Dermis blood vessel endothelial cell (primary cell): Measurements from ENCODE around the gene DOCK7. TPM values are rescaled to one million over a fixed set of nuclear protein-coding genes. Genes with fewer than 3 reads are reported as not detected.
"Not testable (repeated sequence)": the region's sequence is repeated elsewhere in the genome, so short reads cannot be mapped to it uniquely, and the experiment has no call there.

Source experiments
- DNase-seq: peaks from one replicate; pipeline ENCODE4 v3.0.0; 2010
- total RNA-seq: library from RNA; depleted of rRNA; stranded (reverse); fragments of >200 nt; gene quantifications from 2 replicates; pipeline ENCODE4 v1.2.3, GENCODE V29; 2014

Gene DOCK7
- total RNA-seq, 1 donor from 2014 or later: 17.4 TPM

DNA sequence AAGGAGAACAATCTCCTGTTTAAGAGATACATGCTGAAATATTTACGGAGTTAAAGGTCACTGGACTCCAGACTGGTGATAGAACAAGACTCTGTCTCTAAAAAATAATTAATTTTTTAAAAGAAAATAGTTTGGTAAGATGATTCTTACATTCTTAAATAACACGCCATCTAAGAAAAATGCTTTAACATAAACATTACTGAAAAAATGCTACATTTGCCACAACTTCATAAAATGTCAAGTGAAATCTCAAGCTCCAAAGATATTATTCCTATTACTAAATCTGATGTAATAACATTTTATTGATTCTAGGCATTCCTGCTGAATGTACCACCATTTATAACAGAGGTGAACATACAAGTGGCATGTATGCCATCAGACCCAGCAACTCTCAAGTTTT, 86.7 kb downstream of the DOCK7 start:
- no peak for DNase-seq

DNA sequence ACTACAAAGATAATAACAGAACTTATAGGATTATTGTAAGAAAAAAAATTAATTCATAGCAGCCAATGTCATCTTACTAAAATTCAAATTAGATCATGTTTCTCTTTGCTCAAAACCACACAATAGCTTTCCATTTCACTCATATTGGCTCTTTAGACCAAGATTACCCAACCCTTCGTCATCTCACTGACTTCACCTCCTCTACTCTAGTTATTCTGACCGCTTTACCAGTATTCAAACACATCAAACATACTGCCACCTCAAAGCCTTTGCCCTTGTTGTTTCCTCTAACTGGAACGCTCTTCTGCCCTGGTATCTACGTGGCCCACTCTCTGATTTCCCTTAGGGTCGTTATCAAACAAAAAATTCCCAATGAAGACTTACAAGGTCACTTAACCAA, 89.1 kb downstream of the DOCK7 start:
- DNase-seq: no peak

DNA sequence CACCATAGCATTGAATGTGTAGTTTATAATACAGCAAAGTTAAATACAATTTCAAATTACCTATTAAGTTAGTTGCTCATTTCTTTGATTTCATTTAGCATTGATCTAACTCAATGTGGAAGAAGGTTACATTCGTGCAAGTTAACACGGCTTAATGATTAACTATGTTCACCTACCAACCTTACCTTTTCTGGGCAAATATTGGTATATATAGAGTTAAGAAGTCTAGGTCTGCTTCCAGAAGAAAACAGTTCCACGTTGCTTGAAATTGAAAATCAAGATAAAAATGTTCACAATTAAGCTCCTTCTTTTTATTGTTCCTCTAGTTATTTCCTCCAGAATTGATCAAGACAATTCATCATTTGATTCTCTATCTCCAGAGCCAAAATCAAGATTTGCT, 90.9 kb downstream of the DOCK7 start, which contains the start of gene ANGPTL3:
Gene ANGPTL3 (plus strand): TSS at position 240 of the 400 bp plus-strand sequence. CDS start 47 bp downstream, at position 287.
- DNase-seq: no peak

DNA sequence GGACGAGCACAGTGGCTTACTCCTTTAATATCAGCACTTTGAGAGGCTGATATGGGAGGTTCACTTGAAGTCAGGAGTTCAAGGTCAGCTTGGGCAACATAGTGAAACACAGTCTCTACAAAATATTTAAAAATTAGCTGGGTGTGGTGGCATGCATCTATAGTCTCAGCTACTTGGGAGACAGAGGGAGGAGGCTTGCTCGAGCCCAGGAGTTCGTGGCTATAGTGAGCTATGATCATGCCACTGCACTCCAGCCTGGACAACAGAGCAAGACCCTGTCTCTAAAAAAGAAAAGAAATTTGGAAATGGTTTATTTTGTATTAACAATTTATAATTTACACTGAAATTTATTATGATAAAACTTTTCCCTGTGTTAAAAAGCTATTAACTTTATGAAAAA, 92.5 kb downstream of the DOCK7 start:
- DNase-seq: no peak

DNA sequence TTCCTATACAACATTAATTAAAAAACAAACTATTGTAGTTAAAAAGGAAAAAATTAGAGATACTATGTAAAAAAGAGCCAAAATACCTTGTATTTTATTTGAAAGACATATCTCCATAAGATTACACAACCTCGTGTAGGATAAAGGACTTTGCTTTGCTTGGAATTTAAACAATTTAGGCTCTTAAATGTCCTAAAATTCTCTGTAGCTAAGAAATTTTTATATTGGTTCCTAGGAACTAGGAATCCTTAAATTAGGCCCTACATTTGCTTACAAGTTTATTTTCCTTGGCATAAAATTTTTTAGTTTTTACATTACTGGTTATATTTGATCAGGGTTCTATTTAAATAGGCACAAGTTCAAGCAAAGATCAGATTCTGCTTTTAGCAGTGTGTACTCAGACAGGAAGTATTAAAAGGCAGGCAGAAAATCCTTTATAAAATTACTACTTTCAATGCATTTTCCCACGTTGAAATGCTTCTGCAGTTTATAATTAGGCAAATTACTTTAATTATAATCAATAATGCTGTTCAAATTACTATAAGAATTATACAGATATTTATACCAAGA, 94.3 kb downstream of the DOCK7 start:
- DNase-seq: no peak

DNA sequence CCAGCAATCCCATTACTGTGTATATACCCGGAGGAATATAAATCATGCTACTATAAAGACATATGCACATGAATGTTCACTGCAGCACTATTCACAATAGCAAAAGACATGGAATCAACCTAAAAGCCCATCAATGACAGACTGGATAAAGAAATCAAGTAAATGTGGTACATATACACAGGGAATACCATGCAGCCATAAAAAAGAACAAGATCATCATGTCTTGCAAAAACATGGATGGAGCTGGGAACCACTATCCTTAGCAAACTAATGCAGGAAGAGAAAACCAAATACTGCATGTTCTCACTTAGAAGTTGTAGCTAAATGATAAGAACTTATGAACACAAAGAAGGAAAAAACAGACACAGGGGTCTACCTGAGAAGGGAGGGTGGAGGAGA, 97.2 kb downstream of the DOCK7 start:
- no peak for DNase-seq

DNA sequence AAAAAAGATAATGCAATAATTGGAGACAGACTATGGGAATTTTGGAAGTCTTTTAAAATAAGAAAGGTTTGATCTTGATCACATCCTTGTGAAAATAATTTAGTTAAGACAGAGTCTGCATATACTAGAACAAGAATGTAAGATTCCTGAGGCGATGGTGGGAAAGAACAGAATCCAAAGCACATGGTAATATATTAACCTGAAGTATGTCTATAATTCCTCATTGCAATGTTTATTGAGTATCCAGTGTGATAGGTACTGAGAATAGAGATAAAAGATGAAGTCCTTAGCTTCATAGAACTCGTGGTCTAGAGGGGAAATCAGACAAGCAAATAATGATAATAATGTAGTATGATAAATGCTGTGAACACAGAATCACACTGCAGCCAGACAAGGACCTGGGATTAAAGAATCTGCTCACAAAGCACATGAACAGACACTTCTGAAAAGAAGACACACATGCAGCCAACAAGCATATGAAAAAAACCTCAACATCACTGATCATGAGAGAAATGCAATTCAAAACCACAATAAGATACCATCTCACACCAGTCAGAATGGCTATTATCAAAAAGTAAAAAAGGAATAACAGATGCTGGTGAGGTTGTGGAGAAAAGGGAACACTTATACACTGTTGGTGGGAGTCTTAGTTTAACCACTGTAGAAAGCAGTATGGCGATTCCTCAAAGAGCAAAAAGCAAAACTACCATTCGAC, 97.8 kb downstream of the DOCK7 start:
- no peak for DNase-seq

DNA sequence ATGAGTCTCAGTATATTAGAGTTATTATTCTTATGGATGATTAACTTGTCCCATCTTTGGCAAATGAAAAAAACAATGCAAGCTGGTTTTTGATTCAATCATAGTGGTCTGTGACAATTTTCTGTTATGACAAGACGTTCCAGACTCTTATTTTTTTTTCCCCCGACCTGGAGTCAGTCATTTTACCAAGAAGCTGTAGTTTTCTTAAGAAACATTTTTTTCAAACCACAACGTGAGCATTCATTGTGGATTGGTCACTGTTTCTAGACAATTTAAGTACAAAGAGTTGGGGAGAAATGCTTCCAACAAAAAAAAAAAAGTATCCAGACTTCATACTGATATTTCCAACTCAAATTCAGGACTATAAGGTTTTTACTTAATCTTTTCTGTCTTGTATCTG, 98.9 kb downstream of the DOCK7 start:
- DNase-seq: no peak

DNA sequence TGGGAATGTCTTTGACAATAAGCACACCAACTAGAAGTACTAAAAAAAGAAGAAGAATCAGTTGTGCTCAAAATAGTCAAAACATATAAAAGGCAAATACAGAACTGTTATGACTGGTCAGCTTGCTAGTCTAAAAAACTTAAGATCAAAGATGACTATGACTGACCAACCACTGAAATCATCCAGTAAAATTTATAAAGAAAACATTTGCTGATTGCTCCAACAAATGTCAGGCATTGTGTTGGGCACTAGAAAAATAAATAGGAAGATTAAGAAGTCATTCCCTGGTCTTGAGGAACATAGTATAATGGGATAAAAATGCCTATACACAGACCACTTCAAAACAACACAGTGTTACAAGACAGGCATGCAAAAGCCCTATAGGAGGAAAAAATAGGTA, 100.2 kb downstream of the DOCK7 start:
- no peak for DNase-seq

DNA sequence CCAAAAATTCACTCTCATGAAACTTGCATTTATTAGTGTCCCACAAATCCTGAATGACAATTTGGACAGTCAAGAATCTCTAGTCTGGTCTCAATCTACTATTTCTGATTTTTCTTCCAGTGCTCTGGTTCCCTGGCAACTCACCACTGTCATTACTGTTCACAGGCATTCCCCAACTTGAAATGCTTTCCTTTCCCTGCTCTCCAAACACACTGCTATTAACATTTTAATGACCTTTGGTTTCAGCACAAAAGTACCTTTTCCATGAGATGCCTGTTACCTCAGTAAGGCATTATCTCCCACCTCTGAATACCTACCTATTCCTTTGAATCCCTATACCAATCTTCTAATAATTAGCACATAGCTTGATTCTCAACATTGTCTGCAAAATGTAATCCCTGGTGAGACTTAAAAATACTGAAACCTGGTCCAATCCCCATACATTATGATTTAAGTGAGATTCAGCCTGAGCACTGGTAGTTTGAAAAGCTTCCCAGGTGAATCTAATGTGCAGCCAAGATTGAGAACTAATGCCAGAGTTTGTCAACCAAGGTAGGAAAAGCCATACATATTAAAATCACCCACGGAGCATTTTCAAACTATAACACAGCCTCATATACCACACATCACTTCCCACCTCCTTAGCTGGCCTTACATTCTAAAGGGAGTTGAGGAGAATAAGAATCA, 102.6 kb downstream of the DOCK7 start:
- DNase-seq: no peak

DNA sequence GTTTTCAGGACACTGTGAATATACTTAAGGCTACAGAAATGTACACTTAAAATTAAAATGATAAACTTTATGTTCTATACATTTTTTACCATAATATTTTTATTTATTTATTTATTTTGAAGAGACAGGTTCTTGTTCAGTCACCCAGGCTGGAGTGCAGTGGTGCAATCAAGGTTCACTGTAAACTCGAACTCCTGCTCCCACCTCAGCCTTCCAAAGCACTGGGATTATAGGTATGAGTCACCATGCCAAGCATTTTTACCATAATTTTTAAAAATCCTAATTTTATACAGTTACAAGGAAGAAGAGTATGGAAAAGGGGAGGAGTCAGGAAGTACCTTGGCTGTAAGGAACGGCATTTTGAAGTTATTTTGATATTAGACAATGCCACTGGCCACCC, 114.5 kb downstream of the DOCK7 start:
- DNase-seq: no peak

DNA sequence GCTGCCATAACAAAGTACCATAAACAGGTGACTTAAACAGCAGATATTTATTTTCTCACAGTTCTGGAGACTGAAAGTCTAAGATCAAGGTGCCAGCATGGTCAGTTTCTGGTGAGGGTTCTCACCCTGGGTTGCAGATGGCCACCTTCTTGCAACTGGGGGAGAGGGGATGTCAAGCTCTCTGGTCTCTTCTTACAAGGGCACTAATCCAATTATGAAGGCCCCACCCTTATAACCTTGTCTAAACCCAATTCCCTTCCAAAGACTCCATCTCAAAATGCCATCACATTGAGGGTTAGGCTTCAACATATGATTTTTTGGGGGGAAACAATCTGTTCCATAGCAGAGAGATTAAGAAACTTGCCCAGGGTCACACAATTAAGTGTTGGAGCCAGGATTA, 115.7 kb downstream of the DOCK7 start:
- no peak for DNase-seq

DNA sequence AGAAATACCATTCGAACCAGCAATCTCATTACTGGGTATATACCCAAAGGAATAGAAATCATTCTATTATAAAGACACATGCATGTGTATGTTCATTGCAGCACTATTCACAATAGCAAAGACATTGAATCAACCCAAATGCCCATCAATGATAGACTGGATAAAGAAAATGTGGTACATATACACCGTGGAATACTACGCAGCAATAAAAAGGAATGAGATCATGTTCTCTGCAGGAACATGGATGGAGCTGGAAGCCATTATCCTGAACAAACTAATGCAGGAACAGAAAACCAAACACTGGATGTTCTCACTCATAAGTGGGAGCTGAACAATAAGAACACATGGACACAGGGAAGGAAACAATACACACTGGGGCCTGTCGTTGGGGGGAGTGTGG, 116.7 kb downstream of the DOCK7 start:
- DNase-seq: not testable (repeated sequence)

DNA sequence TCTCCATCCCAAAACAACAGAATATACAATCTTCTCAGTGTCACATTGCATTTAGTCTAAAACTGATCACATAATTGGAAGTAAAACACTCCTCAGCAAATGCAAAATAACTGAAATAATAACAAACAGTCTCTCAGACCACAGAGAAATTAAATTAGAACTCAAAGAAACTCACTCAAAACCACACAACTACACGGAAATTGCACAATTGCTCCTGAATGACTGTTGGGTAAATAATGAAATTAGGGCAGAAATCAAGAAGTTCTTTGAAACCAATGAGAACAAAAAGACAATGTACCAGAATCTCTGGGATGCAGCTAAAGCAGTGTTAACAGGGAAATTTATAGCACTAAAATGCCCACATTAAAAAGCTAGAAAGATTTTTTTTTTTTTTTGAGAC, 120.3 kb downstream of the DOCK7 start:
- not testable (repeated sequence) for DNase-seq

DNA sequence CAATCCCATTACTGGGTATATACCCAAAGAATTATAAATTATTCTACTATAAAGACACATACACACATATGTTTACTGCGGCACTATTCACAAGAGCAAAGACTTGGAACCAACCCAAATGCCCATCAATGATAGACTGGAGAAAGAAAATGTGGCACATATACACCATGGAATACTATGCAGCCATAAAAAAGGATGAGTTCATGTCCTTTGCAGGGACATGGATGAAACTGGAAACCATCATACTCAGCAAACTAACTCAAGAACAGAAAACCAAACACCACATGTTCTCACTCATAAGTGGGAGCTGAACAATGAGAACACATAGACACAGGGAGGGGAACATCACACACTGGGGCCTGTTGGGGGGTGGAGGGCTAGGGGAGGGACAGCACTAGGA, 121.0 kb downstream of the DOCK7 start:
- not testable (repeated sequence) for DNase-seq

DNA sequence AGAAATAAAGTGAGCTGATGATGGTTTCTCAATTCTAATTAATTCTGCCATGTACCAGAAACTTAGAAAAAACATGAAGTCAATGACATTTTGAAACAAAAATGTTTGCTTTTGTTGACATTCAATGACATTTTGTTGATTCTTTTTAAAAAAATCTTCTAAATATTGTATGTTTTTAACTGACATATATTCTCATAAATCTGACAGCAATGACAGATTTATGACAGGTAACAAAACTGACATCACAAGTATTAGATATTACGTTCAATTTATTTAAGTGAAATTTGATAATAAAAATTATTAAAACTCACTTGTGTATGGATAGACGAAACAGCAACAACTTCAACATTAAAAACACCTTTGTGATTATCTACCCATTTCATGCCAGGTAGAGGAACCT, 126.9 kb downstream of the DOCK7 start:
- no peak for DNase-seq

DNA sequence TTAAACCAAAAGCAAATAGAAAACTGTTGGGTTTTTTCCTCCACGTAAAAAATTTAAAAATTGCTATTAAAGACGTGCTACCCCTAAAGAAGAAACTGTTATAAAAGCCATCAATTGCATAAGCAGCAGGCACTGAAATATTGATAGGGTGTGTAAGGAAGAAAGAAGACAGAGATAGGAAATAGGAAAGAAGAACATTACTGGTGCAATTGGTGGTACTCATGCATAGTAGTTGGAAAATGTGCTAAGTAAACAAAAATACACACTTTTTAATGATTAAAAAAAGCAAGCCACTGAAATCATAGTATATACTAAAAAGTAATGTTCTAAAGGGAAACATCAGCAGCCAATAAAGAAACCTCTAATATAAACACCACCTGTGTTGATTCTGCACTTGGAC, 143.6 kb downstream of the DOCK7 start:
- DNase-seq: no peak

DNA sequence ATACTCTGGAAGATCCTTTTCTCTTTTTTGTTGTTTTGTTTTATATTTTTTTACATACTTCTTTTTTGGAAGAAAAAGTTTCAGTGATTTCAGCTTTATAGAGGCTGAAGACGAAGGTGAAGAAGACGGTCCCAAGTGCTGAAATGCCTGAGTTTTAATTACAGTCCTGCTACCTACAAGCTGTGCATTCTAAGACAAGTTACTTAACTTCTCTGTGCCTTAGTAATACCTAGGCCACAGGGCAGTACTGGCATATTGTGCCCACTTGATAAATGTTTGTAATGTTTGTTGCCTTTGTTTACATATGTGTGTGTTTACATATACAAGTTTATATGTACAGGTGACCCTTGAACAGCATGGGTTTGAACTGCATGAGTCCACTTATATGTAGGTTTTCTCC, 147.1 kb downstream of the DOCK7 start:
- DNase-seq: no peak

DNA sequence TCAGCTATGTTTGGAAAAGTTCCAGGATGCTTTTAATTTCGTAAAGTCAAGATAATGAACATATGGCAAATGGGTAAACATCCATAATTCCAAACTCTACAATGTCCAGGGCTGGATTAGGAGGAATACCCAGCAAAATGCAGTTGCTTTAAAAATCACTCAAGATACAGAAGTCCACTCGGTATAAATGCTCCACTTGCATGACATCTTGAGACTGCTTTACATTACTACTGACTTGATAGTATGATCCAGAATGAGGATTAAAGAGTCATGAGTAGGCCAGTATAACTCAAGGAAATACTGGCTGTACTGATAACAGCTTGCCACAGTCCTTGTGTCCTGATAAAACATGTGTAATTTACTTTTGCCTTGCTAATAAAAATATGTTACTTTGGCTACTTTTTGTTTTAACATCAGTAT, 149.1 kb downstream of the DOCK7 start:
- DNase-seq: no peak

DNA sequence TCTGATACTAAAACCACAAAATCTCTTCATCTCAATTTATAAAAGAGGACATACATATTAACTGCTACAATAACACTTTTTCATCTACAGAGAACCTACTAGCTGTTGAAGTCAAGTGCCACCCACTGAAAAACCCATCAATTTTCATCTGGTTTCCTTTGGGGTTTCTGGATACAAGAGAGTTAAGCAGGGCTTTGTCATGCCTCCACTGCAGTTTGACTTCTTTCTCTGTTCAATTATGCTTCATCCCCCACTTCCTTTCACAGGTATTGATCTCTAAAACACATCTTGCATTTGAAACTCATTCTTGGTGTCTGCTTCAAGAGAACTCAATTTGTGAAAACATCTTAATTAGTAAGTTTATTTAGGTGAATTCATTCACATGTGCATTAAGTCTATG, 151.3 kb downstream of the DOCK7 start:
- DNase-seq: no peak

DNA sequence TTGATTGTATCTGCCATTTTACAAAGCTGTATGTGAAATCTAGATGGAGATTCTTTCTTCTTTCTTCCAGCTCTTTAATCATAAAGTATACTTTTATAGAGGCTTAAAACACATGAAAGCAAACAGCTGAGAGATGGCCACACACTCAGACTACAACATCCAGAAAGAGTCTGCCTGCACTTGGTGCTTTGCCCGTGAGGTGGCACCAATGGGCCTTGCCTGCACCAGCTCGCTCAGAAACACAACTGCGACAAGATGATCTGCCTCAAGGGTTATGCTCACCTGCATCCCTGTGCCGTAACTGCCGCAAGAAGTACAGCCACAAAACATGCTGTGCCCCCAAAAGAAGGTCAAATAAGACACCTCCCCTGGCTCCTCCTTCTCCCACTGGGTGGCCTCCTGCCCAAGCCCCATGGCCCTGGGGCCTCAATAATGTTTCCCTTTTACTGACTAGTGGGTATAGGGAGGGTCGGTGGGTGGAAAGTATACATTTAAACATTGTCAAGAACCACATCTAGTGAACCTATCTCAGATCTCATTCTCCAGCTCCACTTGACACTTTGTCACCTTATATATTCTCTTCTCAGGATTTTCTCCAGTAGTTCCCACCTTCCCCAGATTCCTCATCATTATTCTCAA, 157.6 kb downstream of the DOCK7 start:
- peak; percentile 66 for DNase-seq

DNA sequence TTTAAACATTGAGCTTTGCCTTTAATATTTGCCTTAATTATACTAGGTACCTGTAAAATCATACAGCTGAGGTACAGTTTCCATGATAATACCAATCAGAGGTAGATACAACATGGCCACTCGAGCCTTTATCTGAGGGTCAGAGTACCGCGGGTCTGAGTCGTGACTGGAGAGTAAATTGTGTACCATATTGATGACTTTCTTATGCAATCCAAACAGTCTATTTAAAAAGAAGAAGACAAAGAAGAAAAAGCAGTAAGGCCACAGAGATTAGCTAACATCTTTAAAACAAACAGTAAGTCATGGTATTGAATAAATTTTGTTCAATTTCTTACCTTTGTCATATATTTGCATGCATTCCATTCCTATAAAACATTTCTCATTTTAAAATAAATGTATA, 159.0 kb downstream of the DOCK7 start:
- DNase-seq: no peak

DNA sequence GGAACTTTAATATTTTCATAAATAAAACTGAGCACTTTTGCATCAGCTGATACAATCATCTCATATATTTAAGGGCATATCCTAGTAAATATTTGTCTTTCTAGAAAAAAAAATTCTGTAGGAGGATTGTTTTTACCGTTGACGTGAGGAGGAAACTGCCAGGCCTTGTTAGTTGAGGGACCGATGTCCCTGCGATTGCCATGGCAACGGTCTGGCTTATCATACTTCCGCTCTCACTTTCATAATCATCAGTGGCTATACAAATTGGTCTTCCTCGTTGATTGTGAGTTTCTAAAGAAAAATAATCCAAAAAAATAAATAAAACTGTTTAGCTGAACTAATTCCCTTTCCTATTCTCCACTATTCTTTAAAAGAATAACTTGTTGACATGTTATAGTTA, 160.2 kb downstream of the DOCK7 start:
- peak; percentile 71 for DNase-seq

DNA sequence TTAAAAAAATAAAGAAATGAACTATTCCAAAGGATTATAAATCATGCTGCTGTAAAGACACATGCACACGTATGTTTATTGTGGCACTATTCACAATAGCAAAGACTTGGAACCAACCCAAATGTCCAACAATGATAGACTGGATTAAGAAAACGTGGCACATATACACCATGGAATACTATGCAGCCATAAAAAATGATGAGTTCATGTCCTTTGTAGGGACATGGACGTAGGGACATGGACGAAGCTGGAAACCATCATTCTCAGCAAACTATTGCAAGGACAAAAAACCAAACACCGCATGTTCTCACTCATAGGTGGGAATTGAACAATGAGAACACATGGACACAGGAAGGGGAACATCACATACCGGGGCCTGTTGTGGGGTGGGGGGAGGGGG, 160.8 kb downstream of the DOCK7 start:
- not testable (repeated sequence) for DNase-seq
